ENCODE measurements around the gene CTBP1. TPM values are rescaled to one million over a fixed set of nuclear protein-coding genes. Genes with fewer than 3 reads are reported as not detected.

CTBP1 gene
- total RNA-seq, 1 donor from 2014 or later = 121 TPM

DNA sequence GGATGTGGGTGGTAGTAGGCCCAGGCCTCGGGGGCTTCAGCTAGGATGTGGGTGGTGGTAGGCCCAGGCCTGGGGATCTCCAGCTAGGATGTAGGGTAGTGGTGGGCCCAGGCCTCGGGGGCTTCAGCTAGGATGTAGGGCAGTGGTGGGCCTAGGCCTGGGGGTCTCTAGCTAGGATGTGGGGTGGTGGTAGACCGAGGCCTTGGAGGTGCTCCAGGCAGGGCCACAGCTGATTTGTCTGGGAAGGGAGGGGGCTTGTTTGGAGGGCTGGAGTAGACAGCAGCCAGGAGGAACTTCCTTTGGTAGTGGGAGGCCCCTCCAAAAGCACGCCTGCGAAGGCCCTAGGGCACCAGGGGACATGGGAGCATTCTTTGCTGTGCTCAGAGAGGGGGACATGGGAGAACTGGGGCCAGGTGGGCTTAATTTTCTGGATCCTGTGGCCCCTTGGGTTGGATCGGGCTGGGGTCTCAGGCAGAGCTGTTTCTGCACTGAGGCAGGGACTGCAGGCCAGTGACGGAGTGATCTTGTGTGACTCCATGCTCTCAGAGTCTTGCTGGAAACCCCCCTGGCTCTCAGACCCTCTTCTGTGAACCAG, 73.2 kb downstream of the CTBP1 start:
- ATAC-seq = no peak
- intact Hi-C loops (cut with DNase I) = no loop called here
- DNase-seq (ENCODE audit: missing footprints) = no peak

DNA sequence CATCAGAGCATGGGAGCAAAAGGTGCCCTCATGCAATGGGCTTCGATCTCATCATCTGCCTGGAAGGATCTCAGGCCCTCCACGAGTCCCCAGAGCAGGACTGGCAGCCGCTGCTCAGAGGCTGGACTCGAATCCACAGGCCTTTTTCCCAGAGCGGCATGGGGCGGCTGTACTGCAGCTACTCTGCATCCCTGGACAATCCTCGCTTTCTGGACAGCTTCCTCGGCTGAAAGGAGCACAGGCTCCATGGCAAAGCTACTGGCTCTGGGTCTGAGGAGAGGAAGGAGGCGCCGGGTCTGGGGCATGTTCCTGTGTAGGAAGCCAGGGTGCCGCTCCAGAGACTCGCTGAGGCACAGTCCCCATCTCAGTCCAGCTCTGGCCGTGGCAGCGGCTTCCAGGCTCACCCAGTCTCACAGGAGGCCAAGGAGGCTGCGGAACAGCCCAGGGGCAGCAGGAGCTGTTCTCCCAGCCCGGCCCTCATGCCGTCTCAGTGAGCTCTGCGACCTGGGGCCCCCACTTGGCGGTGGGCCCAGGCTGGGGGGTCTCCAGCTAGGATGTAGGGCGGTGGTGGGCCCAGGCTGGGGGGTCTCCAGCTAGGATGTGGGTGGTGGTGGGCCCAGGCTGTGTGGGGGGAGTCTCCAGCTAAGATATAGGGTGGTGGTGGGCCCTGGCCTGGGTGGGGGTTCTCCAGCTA, 73.8 kb downstream of the CTBP1 start:
- ATAC-seq (no peak), DNase-seq (ENCODE audit: missing footprints) (peak; percentile 51)
- intact Hi-C loops (cut with DNase I) = loop anchor here (5.0 kb wide), 1 partner anchor 32 kb away; no protein-coding TSS in a partner anchor

- DNase-seq (ENCODE audit: missing footprints) (peak; percentile 62), ATAC-seq (peak; percentile 66)
- intact Hi-C loops (cut with DNase I) = loop anchor here (5.0 kb wide), 1 partner anchor 34 kb away; no protein-coding TSS in a partner anchor
Measured at GRCh38 chr4:1172971-1173757, 75.8 kb downstream of the CTBP1 start.

DNA sequence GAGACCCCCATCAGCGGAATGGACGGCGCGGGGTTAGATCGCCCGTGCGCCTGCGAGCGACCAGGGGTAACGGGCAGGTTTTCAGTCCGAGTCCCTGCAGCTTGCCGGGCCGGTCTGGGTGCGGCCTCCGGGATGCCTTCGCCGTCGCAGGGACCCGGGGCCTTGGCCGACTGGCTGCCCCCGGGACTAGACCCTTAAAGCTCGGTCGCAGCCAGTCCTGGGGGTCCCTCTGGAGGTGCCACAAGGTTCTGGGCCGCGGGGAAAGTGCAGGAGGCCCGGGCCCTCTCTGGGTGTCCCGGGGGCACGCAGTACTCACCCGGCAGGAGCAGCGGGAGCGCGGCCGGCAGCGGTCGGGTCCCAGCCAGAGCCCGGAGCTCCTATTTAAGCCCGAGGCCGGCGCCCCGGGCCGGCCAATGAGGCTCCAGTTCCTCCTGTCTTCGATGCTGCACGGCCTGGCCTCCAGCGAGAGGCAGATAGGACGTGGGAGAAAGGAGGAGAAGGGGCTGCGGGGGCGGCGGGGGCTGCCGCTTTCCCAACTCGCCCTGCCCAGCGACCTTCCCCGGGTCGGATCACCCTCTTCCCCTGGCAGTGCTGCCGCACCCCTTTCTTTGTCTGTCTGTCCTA, 76.6 kb downstream of the CTBP1 start, which contains the start of gene SPON2:
Gene SPON2, minus strand, starts transcription at position 356 of the 624 bp plus-strand sequence.
- intact Hi-C loops (cut with DNase I) = loop anchor here (5.0 kb wide), 1 partner anchor 35 kb away; no protein-coding TSS in a partner anchor
- DNase-seq (ENCODE audit: missing footprints) (peak; percentile 70), ATAC-seq (peak; percentile 56)

- intact Hi-C loops (cut with DNase I) = loop anchor here (5.0 kb wide), 1 partner anchor 36 kb away; no protein-coding TSS in a partner anchor
- ATAC-seq (no peak), DNase-seq (ENCODE audit: missing footprints) (no peak)
Measured at GRCh38 chr4:1171311-1172227, 77.4 kb downstream of the CTBP1 start.

DNA sequence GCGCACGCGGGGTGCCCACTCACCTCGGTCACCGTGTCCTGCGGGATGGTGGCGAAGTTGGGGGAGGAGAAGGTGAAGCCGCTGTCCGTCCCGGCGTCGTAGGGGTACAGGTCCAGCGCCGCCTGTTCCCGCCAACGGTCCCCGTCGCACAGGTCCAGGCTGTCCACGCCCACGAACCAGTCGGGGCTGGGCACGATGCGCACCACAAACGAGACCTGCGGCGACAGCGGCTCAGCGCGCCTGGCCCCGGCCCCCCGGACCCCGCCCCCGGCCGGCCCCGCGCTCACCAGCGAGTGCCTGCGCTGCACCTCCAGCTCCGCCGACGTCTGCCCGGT, 78.0 kb downstream of the CTBP1 start:
- ATAC-seq = no peak
- intact Hi-C loops (cut with DNase I) = loop anchor here (5.0 kb wide), 1 partner anchor 36 kb away; no protein-coding TSS in a partner anchor
- DNase-seq (ENCODE audit: missing footprints) = no peak

DNA sequence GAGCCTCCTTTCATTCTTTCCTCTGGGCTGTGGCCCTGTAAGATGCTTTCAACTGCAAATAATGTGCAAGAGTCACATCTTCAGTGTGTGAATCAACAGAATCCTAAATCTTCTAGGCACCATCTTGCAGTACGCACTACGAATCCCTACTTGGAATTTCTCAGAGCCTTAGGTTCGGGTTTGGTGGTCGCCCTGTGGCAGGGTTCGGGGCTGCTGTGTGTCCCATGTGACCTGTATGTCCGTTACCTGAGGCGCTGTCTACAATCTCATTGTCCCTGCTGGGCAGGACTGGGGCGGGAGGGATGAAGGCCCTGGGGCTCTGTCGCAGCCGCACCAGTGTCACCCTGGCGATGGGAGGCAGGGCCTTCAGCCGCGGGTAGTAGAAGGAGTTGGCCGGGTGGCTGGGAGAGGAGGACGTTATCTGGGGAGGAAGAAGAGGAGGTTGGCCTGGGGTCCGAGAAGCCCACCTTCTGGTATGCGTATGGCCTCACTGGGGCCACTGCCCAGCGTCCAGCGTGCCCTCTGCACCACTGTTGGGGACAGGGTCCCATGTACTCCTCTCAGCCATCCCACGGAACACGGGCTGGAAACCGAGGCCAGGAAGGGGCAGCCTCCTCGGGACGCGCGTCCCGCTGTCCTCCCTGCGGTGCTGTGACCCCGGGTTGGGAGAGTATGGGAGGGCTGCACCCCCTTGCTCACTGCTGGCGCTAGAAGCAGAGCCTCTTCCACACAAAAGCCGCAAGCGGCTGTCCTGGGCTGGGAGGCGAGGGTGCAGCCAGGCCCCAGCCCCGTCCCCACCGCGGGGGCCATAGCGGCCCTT, 78.6 kb downstream of the CTBP1 start:
- ATAC-seq = no peak
- no peak for DNase-seq (ENCODE audit: missing footprints)
- intact Hi-C loops (cut with DNase I) = loop anchor here (5.0 kb wide), 1 partner anchor 37 kb away; no protein-coding TSS in a partner anchor

DNA sequence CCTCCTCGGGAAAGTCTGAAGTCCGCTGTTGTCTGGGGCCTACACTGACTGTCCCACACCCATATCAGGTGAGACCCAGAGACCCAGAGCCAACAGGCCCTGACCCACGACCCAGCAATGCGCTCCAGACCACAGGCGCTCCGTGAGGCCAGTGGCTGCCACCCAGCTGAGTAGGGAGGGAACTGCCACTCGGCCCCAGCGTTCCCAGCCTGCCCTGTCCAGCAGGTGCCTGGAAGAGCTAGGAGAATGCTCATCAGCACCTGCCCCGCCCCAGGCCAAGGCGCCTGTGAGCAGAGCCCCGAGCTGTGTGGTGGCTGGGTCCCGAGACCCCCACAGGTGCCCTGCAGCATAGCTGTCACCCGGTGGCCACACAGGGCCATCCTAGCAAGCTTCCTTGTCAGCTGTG, 79.2 kb downstream of the CTBP1 start:
- DNase-seq (ENCODE audit: missing footprints) (no peak), ATAC-seq (no peak)
- intact Hi-C loops (cut with DNase I) = loop anchor here (5.0 kb wide), 2 partner anchors 38 to 63 kb away; no protein-coding TSS in a partner anchor

DNA sequence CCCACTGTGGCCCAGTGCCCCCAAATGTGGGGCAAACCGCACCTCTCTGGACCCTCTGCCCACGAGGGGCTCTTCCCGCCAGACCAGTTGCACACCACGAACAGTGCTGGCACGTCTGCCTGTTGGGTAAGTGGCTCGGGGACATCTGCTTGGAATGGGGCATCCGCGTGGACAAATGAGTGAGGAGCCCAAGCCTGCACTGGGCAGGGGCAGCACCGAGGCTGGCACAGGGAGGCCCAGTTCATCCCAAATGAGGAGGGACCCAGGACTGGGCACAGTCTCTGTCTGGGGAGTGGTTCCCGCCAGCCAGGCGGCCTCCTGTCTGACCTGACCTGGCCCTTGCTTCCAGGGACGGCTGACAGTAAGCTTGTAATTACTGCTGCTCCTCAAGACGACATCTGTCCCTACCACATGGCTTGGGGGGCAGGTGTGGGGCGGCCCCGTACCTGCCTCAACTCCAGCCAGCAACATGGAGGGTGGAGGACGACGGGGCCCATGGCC, 79.7 kb downstream of the CTBP1 start:
- ATAC-seq = no peak
- intact Hi-C loops (cut with DNase I) = loop anchor here (5.0 kb wide), 1 partner anchor 63 kb away; no protein-coding TSS in a partner anchor
- DNase-seq (ENCODE audit: missing footprints) = no peak

- ATAC-seq (no peak), DNase-seq (ENCODE audit: missing footprints) (no peak)
- intact Hi-C loops (cut with DNase I) = loop anchor here (5.0 kb wide), 1 partner anchor 64 kb away; no protein-coding TSS in a partner anchor
Measured at GRCh38 chr4:1168191-1169101, 80.5 kb downstream of the CTBP1 start.

GRCh38 chr4:1167244-1167949, 81.5 kb downstream of the CTBP1 start:
- ATAC-seq = peak; percentile 84
- intact Hi-C loops (cut with DNase I) = loop anchor here (1.0 to 5.0 kb wide), 3 partner anchors 65 to 101 kb away; partner anchors contain the start of gene CTBP1
- peak; percentile 92 for DNase-seq (ENCODE audit: missing footprints)

GRCh38 chr4:1166509-1167243, 82.3 kb downstream of the CTBP1 start:
- ATAC-seq = peak; percentile 1
- intact Hi-C loops (cut with DNase I) = loop anchor here (1.0 to 5.0 kb wide), 3 partner anchors 66 to 102 kb away; partner anchors contain the start of gene CTBP1

GRCh38 chr4:1164956-1165545, 83.9 kb downstream of the CTBP1 start:
- ATAC-seq (no peak), DNase-seq (ENCODE audit: missing footprints) (no peak)
- intact Hi-C loops (cut with DNase I) = loop anchor here (5.0 kb wide), 1 partner anchor 67 kb away; no protein-coding TSS in a partner anchor

More at GRCh38 chr4:1166509-1167243, 82.3 kb downstream of the CTBP1 start:
- no peak for DNase-seq (ENCODE audit: missing footprints)

DNA sequence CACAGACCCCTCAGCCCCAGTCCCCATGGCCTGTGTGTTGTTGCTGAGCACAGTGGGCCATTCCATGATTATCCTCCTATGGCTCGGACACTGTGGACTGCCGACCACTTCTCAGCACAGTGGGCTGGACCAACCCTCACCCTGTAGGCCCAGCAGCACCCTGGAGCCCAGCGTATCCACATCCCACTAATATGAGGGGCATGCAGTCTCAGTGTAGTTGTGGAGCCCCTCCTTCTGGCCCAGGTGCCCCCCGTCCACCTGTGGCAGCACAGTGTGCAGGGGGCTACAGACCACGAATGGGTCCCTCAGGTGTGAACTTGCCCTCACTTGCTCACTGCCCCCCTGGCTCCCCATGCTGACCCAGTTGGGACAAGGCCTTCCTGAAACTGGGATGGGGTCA, 84.5 kb downstream of the CTBP1 start:
- ATAC-seq (no peak), DNase-seq (ENCODE audit: missing footprints) (no peak)
- intact Hi-C loops (cut with DNase I) = no loop called here
